ENCODE measurements around the gene FN3KRP. TPM values are rescaled to one million over a fixed set of nuclear protein-coding genes. Genes with fewer than 3 reads are reported as not detected.
"Not testable (repeated sequence)": the region's sequence is repeated elsewhere in the genome, so short reads cannot be mapped to it uniquely, and the experiment has no call there.

FN3KRP gene
- total RNA-seq, 1 experiment from 2014 or later, result 53.4 TPM

GRCh38 chr17:82752371-82753200 is 36.1 kb downstream of the FN3KRP start:
- Histone ChIP-seq H3K4me1 (replicated peaks) (peaks cover 11% of the 10 kb centered on the region; the same call in 1 of the 2 replicates), H3K27ac (no peak overlapping the region), H3K4me3 (peak overlapping the region; percentile 98), H3K36me3 (peaks cover 18% of the 10 kb centered on the region), H3K9me3 (replicated peaks) (peaks cover 11% of the 10 kb centered on the region), H3K27me3 (replicated peaks) (no peaks in the 10 kb centered on the region)
- peak; percentile 50 to 57 for DNase-seq (ENCODE audit: low read depth in 1 of 2, low spot score in 2 of 2)

- no peak overlapping the region for H3K27ac ChIP-seq
- H3K9me3 ChIP-seq (replicated peaks), result peaks cover 11% of the 10 kb centered on the region
- peak overlapping the region; percentile 98 for H3K4me3 ChIP-seq
- H3K36me3 ChIP-seq, result peaks cover 22% of the 10 kb centered on the region
- H3K4me1 ChIP-seq (replicated peaks), result peaks cover 11% of the 10 kb centered on the region; the same call in 1 of the 2 replicates
- no peaks in the 10 kb centered on the region for H3K27me3 ChIP-seq (replicated peaks)
- DNase-seq (ENCODE audit: low read depth in 1 of 2, low spot score in 2 of 2), result no peak
Observed at GRCh38 chr17:82753201-82753464, 36.6 kb downstream of the FN3KRP start.

- Histone ChIP-seq H3K36me3 (peaks cover 27% of the 10 kb centered on the region), H3K27me3 (replicated peaks) (no peaks in the 10 kb centered on the region), H3K27ac (no peak overlapping the region), H3K4me1 (replicated peaks) (peaks cover 11% of the 10 kb centered on the region; the same call in 1 of the 2 replicates), H3K4me3 (no peak overlapping the region), H3K9me3 (replicated peaks) (peaks cover 8% of the 10 kb centered on the region)
- DNase-seq (ENCODE audit: low read depth in 1 of 2, low spot score in 2 of 2), result no peak
Observed at GRCh38 chr17:82754297-82755208, 38.0 kb downstream of the FN3KRP start.

- Histone ChIP-seq H3K9me3 (replicated peaks) (0 out of 2 replicates have a peak, but pooled peaks cover under 1% of the 10 kb centered on the region), H3K27me3 (replicated peaks) (no peaks in the 10 kb centered on the region), H3K4me3 (no peak overlapping the region), H3K4me1 (replicated peaks) (peaks cover 9% of the 10 kb centered on the region; the same call in 1 of the 2 replicates), H3K36me3 (peaks cover 30% of the 10 kb centered on the region), H3K27ac (no peak overlapping the region)
- no peak for DNase-seq (ENCODE audit: low read depth in 1 of 2, low spot score in 2 of 2)
Observed at GRCh38 chr17:82756166-82756565, 39.7 kb downstream of the FN3KRP start.

GRCh38 chr17:82765371-82765770 is 48.9 kb downstream of the FN3KRP start:
- Histone ChIP-seq H3K27me3 (replicated peaks) (no peaks in the 10 kb centered on the region), H3K36me3 (peaks cover 75% of the 10 kb centered on the region), H3K4me1 (replicated peaks) (no peaks in the 10 kb centered on the region), H3K9me3 (replicated peaks) (no peaks in the 10 kb centered on the region), H3K4me3 (no peak overlapping the region), H3K27ac (no peak overlapping the region)
- DNase-seq (ENCODE audit: low read depth in 1 of 2, low spot score in 2 of 2), result no peak

GRCh38 chr17:82767041-82767754 is 50.7 kb downstream of the FN3KRP start:
- Histone ChIP-seq H3K4me3 (no peak overlapping the region), H3K9me3 (replicated peaks) (no peaks in the 10 kb centered on the region), H3K4me1 (replicated peaks) (no peaks in the 10 kb centered on the region), H3K36me3 (peaks cover 84% of the 10 kb centered on the region), H3K27me3 (replicated peaks) (no peaks in the 10 kb centered on the region), H3K27ac (no peak overlapping the region)
- DNase-seq (ENCODE audit: low read depth in 1 of 2, low spot score in 2 of 2), result peak; percentile 53 to 73

GRCh38 chr17:82769041-82769440 is 52.5 kb downstream of the FN3KRP start:
- Histone ChIP-seq H3K27me3 (replicated peaks) (no peaks in the 10 kb centered on the region), H3K36me3 (peaks cover 78% of the 10 kb centered on the region), H3K27ac (no peak overlapping the region), H3K4me1 (replicated peaks) (no peaks in the 10 kb centered on the region), H3K4me3 (no peak overlapping the region), H3K9me3 (replicated peaks) (no peaks in the 10 kb centered on the region)
- no peak for DNase-seq (ENCODE audit: low read depth in 1 of 2, low spot score in 2 of 2)

- peak in 1 of 2 experiments; percentile 17 for DNase-seq (ENCODE audit: low read depth in 1 of 2, low spot score in 2 of 2)
Observed at GRCh38 chr17:82772026-82772425, 55.5 kb downstream of the FN3KRP start.

GRCh38 chr17:82774456-82774855 is 58.0 kb downstream of the FN3KRP start:
- H3K36me3 ChIP-seq, result peaks cover 58% of the 10 kb centered on the region
- not testable (repeated sequence) for DNase-seq (ENCODE audit: low read depth in 1 of 2, low spot score in 2 of 2); H3K4me1 ChIP-seq (replicated peaks); H3K27ac ChIP-seq; H3K27me3 ChIP-seq (replicated peaks); H3K9me3 ChIP-seq (replicated peaks); H3K4me3 ChIP-seq

More at GRCh38 chr17:82772026-82772425, 55.5 kb downstream of the FN3KRP start:
- Histone ChIP-seq H3K4me1 (replicated peaks) (no peaks in the 10 kb centered on the region), H3K27me3 (replicated peaks) (no peaks in the 10 kb centered on the region), H3K27ac (no peak overlapping the region), H3K4me3 (no peak overlapping the region), H3K36me3 (peaks cover 79% of the 10 kb centered on the region), H3K9me3 (replicated peaks) (no peaks in the 10 kb centered on the region)

- peak; percentile 42 to 67 for DNase-seq (ENCODE audit: low read depth in 1 of 2, low spot score in 2 of 2)
- no peaks in the 10 kb centered on the region for H3K27me3 ChIP-seq (replicated peaks)
- no peaks in the 10 kb centered on the region for H3K4me1 ChIP-seq (replicated peaks)
- H3K4me3 ChIP-seq, result no peak overlapping the region
- no peaks in the 10 kb centered on the region for H3K9me3 ChIP-seq (replicated peaks)
- H3K27ac ChIP-seq, result no peak overlapping the region
- H3K36me3 ChIP-seq, result peaks cover 53% of the 10 kb centered on the region
Observed at GRCh38 chr17:82775001-82775823, 58.7 kb downstream of the FN3KRP start.

- Histone ChIP-seq H3K4me3 (no peak overlapping the region), H3K27ac (no peak overlapping the region), H3K27me3 (replicated peaks) (no peaks in the 10 kb centered on the region), H3K36me3 (peaks cover 45% of the 10 kb centered on the region), H3K9me3 (replicated peaks) (no peaks in the 10 kb centered on the region), H3K4me1 (replicated peaks) (no peaks in the 10 kb centered on the region)
- DNase-seq (ENCODE audit: low read depth in 1 of 2, low spot score in 2 of 2), result no peak
Observed at GRCh38 chr17:82776454-82776853, 59.9 kb downstream of the FN3KRP start.

Measured in SJSA1 (cell line).